Fibroblast of pulmonary artery (primary cell): ENCODE results near the gene MUC5AC.

Experiments used
- DNase-seq: peaks from one replicate; pipeline ENCODE4 v3.0.0-alpha.2; 2010; ENCODE audit warnings: low read depth
- H3K4me3 ChIP-seq: replicated peaks from 2 replicates; pipeline ENCODE4 v1.5.1; 2011; ENCODE audit warnings: low read depth, mild to moderate bottlenecking, control low read depth, low read length, moderate library complexity
- TF ChIP-seq, protein P1 (sequence below): IDR thresholded peaks from 2 replicates; pipeline ENCODE4 v1.5.1; 2011; ENCODE audit warnings: mild to moderate bottlenecking, control low read depth, low read length, inconsistent platforms; ENCODE audit errors: missing control alignments

Gene MUC5AC

DNA sequence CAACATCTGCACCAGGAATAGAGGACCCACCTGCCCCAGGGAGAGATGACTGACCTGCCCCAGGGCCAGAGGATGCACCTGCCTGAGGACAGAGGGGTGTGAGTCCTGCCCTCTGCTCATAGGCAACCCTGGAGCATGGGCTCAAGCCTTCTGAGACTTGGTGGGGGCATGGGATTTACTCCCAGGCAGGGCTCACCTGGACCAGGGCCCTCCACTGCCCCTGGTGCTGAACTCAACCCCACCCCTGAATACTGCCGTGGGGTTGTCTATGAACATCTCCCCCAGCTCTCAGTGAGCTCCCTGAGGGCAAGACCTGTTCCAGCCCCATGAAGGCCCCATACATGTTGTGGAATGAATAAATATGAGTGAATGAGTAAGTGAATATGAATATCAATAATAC lies 33.8 kb upstream of the MUC5AC start:
- DNase-seq, result no peak
- TF ChIP-seq, protein P1, sequence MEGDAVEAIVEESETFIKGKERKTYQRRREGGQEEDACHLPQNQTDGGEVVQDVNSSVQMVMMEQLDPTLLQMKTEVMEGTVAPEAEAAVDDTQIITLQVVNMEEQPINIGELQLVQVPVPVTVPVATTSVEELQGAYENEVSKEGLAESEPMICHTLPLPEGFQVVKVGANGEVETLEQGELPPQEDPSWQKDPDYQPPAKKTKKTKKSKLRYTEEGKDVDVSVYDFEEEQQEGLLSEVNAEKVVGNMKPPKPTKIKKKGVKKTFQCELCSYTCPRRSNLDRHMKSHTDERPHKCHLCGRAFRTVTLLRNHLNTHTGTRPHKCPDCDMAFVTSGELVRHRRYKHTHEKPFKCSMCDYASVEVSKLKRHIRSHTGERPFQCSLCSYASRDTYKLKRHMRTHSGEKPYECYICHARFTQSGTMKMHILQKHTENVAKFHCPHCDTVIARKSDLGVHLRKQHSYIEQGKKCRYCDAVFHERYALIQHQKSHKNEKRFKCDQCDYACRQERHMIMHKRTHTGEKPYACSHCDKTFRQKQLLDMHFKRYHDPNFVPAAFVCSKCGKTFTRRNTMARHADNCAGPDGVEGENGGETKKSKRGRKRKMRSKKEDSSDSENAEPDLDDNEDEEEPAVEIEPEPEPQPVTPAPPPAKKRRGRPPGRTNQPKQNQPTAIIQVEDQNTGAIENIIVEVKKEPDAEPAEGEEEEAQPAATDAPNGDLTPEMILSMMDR, result no peak
- no peak overlapping the region for H3K4me3 ChIP-seq

DNA sequence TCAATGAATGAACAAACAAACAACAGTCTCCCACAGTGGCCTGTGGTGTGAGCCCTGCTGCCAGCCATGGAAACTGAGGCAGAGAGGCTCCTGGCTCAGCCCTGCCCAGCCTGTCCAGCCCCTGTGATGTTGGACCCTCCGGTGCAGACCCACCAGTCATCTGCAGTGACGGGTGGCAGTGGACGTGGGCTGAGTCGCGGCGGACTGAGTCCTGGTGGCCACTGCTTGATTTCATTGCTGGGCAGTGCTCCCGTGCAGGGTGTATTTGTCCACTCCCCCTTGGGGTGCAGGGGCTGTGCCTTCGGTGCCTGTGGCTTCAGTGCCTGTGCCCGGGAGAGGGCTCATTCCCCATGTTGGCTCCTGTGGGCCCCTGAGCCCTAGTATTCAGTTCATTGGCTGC lies 31.9 kb upstream of the MUC5AC start:
- H3K4me3 ChIP-seq, result no peak overlapping the region
- no peak for DNase-seq
- TF ChIP-seq, protein P1, result no peak

DNA sequence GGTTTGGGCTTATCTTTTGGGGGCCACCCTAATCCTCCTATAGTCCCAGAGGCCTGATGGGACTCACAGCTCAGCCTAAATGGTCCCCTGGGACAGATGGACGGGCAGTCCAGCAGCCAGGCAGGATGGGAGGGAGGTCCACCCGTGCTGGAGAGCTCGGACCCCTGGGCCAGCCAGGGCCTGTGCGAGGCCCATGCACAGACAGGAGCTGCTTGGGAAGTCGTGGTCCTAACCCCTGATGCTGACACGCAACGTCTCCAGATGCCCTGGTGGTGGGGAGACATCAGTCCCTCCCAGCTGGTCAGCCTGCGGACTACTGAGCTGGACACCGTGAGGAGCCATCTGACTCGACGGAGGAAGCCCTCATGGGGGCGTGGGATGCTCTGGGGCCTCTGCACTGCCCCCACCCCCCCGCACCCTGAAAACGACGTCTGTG lies 31.2 kb upstream of the MUC5AC start:
- TF ChIP-seq, protein P1, result no peak
- DNase-seq, result no peak
- H3K4me3 ChIP-seq, result no peak overlapping the region

DNA sequence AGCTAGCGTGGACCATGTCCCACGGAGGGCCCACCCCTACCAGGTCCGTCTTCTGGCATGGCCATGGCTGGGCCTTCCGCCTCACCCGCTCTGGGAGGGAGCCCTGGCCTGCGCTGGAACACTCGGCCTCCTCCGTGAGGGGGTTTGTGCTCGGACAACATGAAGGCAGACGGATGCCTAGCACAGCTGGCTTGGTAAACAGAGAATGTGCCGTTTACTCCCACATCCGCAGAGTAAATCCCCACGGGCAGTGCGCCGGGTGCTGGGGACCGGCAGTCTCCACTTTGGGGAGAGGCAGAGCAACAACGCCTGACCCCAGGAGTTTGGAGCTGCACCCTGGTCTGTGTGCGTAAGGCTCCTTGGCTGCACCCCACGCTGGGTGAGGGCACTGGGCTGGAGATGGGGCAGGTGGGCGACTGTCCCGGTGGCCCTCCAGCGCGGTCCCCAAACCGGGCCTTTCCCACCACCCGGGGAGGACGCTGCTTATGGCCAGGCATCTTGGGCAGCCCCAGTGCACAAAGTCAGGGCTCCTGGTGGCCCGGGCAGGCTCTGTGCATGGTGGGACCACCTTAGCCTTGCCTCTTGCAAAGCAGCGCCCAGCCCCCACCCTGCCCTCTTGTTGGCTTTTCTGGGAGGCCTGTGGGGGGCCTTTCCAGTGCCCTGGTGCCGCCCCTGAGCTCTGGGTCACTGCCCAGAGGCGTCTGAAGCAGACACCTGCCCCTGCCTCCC lies 30.7 kb upstream of the MUC5AC start:
- TF ChIP-seq, protein P1, result no peak
- DNase-seq, result no peak
- no peak overlapping the region for H3K4me3 ChIP-seq

DNA sequence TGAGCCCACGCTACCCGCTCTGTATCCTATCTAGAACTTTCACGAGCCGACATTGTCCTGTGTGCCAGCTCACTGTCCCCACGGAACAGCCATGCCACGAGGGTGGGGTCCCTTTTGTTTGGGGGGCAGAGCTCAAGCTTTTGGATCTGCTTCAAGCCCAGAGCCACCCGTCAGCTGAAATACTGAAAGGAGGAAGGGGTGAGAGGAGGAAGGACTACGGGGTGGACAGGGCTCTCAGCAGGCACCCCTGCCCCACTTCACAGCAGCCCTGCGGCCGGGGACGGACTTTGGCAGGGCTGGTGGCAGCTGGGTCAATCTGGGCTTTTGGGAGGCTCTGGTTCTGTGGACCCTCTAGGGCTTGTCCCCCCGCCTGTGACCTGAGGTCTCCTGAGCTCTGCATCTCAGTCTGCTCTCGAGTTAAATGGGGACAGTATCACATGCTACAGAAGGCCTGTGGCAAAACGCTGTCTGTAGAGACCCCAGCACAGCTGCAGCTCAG lies 30.0 kb upstream of the MUC5AC start:
- DNase-seq, result no peak
- TF ChIP-seq, protein P1, result no peak
- H3K4me3 ChIP-seq, result no peak overlapping the region

DNA sequence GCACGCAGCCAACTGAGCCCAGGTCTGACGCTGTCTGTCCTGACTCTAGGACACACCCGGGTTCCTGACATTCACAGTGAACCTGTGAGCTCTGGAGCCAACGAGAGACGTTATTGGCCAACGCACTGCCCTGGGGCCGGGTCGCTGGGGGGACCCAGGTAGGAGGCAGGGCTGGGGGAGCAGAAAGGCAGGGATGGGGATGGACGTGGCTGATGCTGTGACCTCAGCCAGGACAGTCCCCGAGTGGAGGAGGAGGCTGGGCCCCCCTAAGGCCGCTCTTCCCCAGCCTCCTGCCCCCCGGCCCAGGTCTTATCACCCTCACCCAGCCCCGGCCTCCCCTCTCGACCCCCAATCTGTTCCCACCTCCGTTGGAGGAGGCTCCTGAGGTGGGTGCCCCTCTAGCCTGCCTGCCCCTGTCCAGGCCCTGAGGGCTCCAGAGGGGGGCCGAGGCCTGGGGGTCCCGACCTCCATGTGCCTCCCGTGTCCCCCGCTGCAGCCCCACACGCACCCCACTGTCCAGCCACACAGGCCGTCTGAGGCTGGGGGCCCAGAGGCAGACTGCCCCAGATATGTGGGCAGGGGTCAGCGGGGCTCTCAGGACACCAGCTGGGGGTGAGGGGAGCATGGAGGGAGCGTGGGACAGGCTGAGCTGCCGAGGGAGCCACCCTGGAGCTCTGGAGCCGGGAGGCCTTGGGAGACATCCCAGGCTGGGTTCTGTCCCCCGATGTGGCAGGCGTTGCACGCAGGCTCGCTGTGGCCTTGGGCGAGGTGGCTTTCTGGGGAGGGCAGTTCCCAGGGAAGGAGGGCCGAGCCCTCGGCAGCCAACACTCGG lies 29.2 kb upstream of the MUC5AC start:
- no peak overlapping the region for H3K4me3 ChIP-seq
- no peak for DNase-seq
- TF ChIP-seq, protein P1, result no peak
